GM12878 (cell line): Measurements from ENCODE around the gene CACNA1B. TPM values are rescaled to one million over a fixed set of nuclear protein-coding genes. Genes with fewer than 3 reads are reported as not detected.

ENCODE experiments used
- ATAC-seq: fragments of 200-7000 bp; cut with Tn5 transposase; 3 replicates; pipeline ENCODE4 v1.9.1; 2020; ENCODE audit warnings: mild to moderate bottlenecking, moderate library complexity
- BruUV-seq: library from RNA; stranded (reverse); fragments of 400-500 nt; replicated peaks from 2 replicates; lab custom pipeline; 2021; lab: Mats Ljungman, UMichigan
- CTCF ChIA-PET: fragments of 300-600 bp; sonication (Branson Sonifier 250); formaldehyde crosslinking; extraction: SDS; loops from one replicate; lab custom pipeline; 2021; ENCODE audit warnings: inconsistent platforms; lab: Yijun Ruan, JAX
- POLR2A ChIA-PET: fragments of 350-600 bp; formaldehyde crosslinking; extraction: SDS; loops from one replicate; lab custom pipeline; 2021; ENCODE audit warnings: inconsistent platforms; lab: Charles Lee
- RAD21 ChIA-PET: fragments of 300-600 bp; sonication (Branson Sonifier 250); formaldehyde crosslinking; loops from one replicate; lab custom pipeline; 2023; ENCODE audit warnings: antibody characterized with exemption; ENCODE audit not compliant: unreplicated experiment; lab: Charles Lee
- SMC1A ChIA-PET: fragments of 300-600 bp; sonication (Branson Sonifier 250); formaldehyde crosslinking; loops from one replicate; lab custom pipeline; 2023; ENCODE audit not compliant: unreplicated experiment, uncharacterized antibody; lab: Charles Lee
- DNase-seq: peaks from one replicate; pipeline ENCODE4 v3.0.0-alpha.2; 2011; ENCODE audit warnings: low read depth, low spot score
- FAIRE-seq: peaks from 3 replicates; lab custom pipeline; 2011; peaks lifted over from hg19 to GRCh38; lab: Jason Lieb, UNC
- H2AFZ ChIP-seq: 2 replicates; pipeline ENCODE4 v1.6.0; 2011; ENCODE audit warnings: low read depth, low read length, control low read depth; ENCODE audit not compliant: control insufficient read depth
- H3K27ac ChIP-seq: 2 replicates; pipeline ENCODE4 v1.5.1; 2011; ENCODE audit warnings: control low read depth; ENCODE audit not compliant: control insufficient read depth, insufficient read depth
- H3K27me3 ChIP-seq, 2 experiments: replicated peaks in 1 of 2; 2 replicates each; pipeline versions ENCODE4 v1.6.0 to v1.6.1; 2011; ENCODE audit warnings: low read length in 1 of 2; ENCODE audit not compliant: control insufficient read depth in 2 of 2, insufficient read depth in 2 of 2
- H3K36me3 ChIP-seq, 2 experiments: 2 replicates each; pipeline ENCODE4 v1.5.1; 2011; ENCODE audit warnings: low read length in 1 of 2; ENCODE audit not compliant: control insufficient read depth in 2 of 2, insufficient read depth in 2 of 2
- H3K4me1 ChIP-seq: 2 replicates; pipeline ENCODE4 v1.6.1; 2011; ENCODE audit warnings: mild to moderate bottlenecking, low read length, moderate library complexity, mixed read lengths; ENCODE audit not compliant: control insufficient read depth, insufficient read depth
- H3K4me2 ChIP-seq: 2 replicates; pipeline ENCODE4 v1.6.0; 2011; ENCODE audit warnings: control low read depth; ENCODE audit not compliant: control insufficient read depth, insufficient read depth
- H3K4me3 ChIP-seq: fragments of 200-600 bp; sonication (generic); 2 replicates; pipeline ENCODE4 v1.5.1; 2016
- H3K79me2 ChIP-seq: 2 replicates; pipeline ENCODE4 v1.6.0; 2011; ENCODE audit warnings: low read length; ENCODE audit not compliant: control insufficient read depth, insufficient read depth
- H3K9ac ChIP-seq: 2 replicates; pipeline ENCODE4 v1.8.0; 2011; ENCODE audit warnings: low read length, control low read depth, mixed read lengths; ENCODE audit not compliant: control insufficient read depth, insufficient read depth
- H3K9me3 ChIP-seq: replicated peaks from 3 replicates; pipeline ENCODE4 v1.5.1; 2011; ENCODE audit warnings: mild to moderate bottlenecking, low read length; ENCODE audit not compliant: control insufficient read depth, insufficient read depth
- H4K20me1 ChIP-seq: 2 replicates; pipeline ENCODE4 v1.6.0; 2011; ENCODE audit not compliant: control insufficient read depth, insufficient read depth
- BCL3 ChIP-seq: IDR thresholded peaks from 2 replicates; pipeline ENCODE4 v1.6.1; 2011; ENCODE audit warnings: borderline replicate concordance, low read depth, mild to moderate bottlenecking, moderate library complexity, low read length; ENCODE audit not compliant: insufficient read depth, poor library complexity, severe bottlenecking
- CBFB ChIP-seq: IDR thresholded peaks from 2 replicates; pipeline ENCODE4 v1.6.1; 2016; ENCODE audit warnings: antibody characterized with exemption, low read depth
- E2F8 ChIP-seq: fragments of 450-650 bp; IDR thresholded peaks from 2 replicates; pipeline ENCODE4 v1.6.1; 2018; ENCODE audit warnings: mild to moderate bottlenecking, low read depth, moderate library complexity; ENCODE audit not compliant: partially characterized antibody
- HDGF ChIP-seq: fragments of 450-650 bp; IDR thresholded peaks from 2 replicates; pipeline ENCODE4 v1.6.1; 2016; ENCODE audit warnings: antibody characterized with exemption
- KDM1A ChIP-seq: fragments of 200-600 bp; sonication (generic); IDR thresholded peaks from 2 replicates; pipeline ENCODE4 v1.6.1; 2016; ENCODE audit warnings: borderline replicate concordance
- KLF5 ChIP-seq: fragments of 450-650 bp; IDR thresholded peaks from 2 replicates; pipeline ENCODE4 v1.6.1; 2014; ENCODE audit warnings: mild to moderate bottlenecking; ENCODE audit not compliant: partially characterized antibody
- MAX ChIP-seq: IDR thresholded peaks from 2 replicates; pipeline ENCODE4 v1.6.1; 2012; ENCODE audit warnings: low read depth, low read length, improper control_type of control experiment
- MYC ChIP-seq: IDR thresholded peaks from 2 replicates; pipeline ENCODE4 v1.6.1; 2011; ENCODE audit warnings: mild to moderate bottlenecking, low read length, moderate library complexity, inconsistent platforms; ENCODE audit not compliant: insufficient read depth, insufficient replicate concordance, insufficient read length, severe bottlenecking
- PAX5 ChIP-seq: IDR thresholded peaks from 2 replicates; pipeline ENCODE4 v1.6.1; 2011; ENCODE audit warnings: low read depth, low read length, borderline replicate concordance
- PAX8 ChIP-seq: fragments of 450-650 bp; IDR thresholded peaks from 2 replicates; pipeline ENCODE4 v1.6.1; 2017; ENCODE audit warnings: mild to moderate bottlenecking, moderate library complexity
- PML ChIP-seq: IDR thresholded peaks from 2 replicates; pipeline ENCODE4 v1.6.1; 2012; ENCODE audit warnings: low read length, inconsistent platforms
- SIN3A ChIP-seq: IDR thresholded peaks from 2 replicates; pipeline ENCODE4 v1.6.1; 2012; ENCODE audit warnings: low read depth, low read length, improper control_type of control experiment
- TCF3 ChIP-seq: IDR thresholded peaks from 2 replicates; pipeline ENCODE4 v1.6.1; 2012; ENCODE audit warnings: low read depth, mild to moderate bottlenecking, low read length, borderline replicate concordance; ENCODE audit not compliant: insufficient read depth
- ZZZ3 ChIP-seq: IDR thresholded peaks from 2 replicates; pipeline ENCODE4 v1.6.1; 2011; ENCODE audit warnings: low read depth; ENCODE audit not compliant: control insufficient read depth, insufficient read length
- WGBS: methylation state at CpG from one replicate; pipeline ENCODE4 v1.1.6; 2016; ENCODE audit warnings: low lambda C conversion rate; ENCODE audit not compliant: insufficient replicate concordance, insufficient coverage; ENCODE audit errors: missing lambda C conversion rate; 5-methylcytosine and 5-hydroxymethylcytosine counted together
- in situ Hi-C: fragments of 300-500 bp; cut with MboI; formaldehyde crosslinking; loops from 9 replicates; pipeline ENCODE4 v1.14.3; 2018; ENCODE audit warnings: mixed read lengths
- intact Hi-C: fragments of 100-400 bp; cut with micrococcal nuclease; formaldehyde crosslinking; loops from one replicate; pipeline ENCODE4 v1.14.2; 2022; ENCODE audit not compliant: unreplicated experiment
- polyA plus RNA-seq, 11 experiments: library from polyadenylated mRNA; depleted of rRNA in 4 of 11; unstranded in 6 of 11; stranded (reverse) in 5 of 11; fragments of >200 nt; fragmentation: Nextera tagmentation in 4 of 11; fragmentation: Illumina TruSeq in 1 of 11; extraction: Ambion mirVana in 4 of 11; extraction: Trizol in 1 of 11; gene quantifications; 1 replicate in 1 of 11; 2 replicates in 10 of 11; pipeline versions ENCODE4 v1.2.1 to v1.2.3, GENCODE V29; 2011 to 2016; ENCODE audit warnings: inconsistent platforms in 2 of 11, missing spikeins in 2 of 11, low read depth in 1 of 11
- total RNA-seq, 4 experiments: library from RNA; depleted of rRNA in 3 of 4; stranded (reverse); fragments of >200 nt in 3 of 4; fragmentation: Illumina TruSeq in 1 of 4; extraction: Trizol in 1 of 4; gene quantifications; 2 replicates each; pipeline versions ENCODE4 v1.2.1 to v1.2.3, GENCODE V29; 2013 to 2021

CACNA1B gene
- total and polyA plus RNA-seq, 10 of the 15 experiments (the other 5 are each of a cell fraction or from before 2014, with no cell fraction given): 0.01 to 0.03 (median 0.01) TPM; not detected in 7

- no peak overlapping the region for H3K4me2 ChIP-seq
- no peak overlapping the region for H3K4me3 ChIP-seq
- H3K79me2 ChIP-seq: no peaks in the 10 kb centered on the region
- H3K4me1 ChIP-seq: no peaks in the 10 kb centered on the region
- 24% methylated on average over 6 of the region's 6 CpGs for WGBS
- no peaks in the 10 kb centered on the region for H3K9me3 ChIP-seq
- POLR2A ChIA-PET: no interaction called here
- no peaks in the 10 kb centered on the region for H3K27me3 ChIP-seq
- SMC1A ChIA-PET: no interaction called here
- no peaks in the 10 kb centered on the region for H3K36me3 ChIP-seq
- ATAC-seq: no peak
- no peak for FAIRE-seq
- H3K9ac ChIP-seq: no peak overlapping the region
- BruUV-seq: no TSS peak
- in situ Hi-C loops: no loop called here
- no peak overlapping the region for H3K27ac ChIP-seq
- no peaks in the 10 kb centered on the region for H4K20me1 ChIP-seq
- TF ChIP-seq E2F8 (no peak), PAX5 (no peak), ZZZ3 (no peak), PAX8 (no peak), HDGF (no peak), KLF5 (no peak), SIN3A (no peak), MYC (no peak), TCF3 (no peak), KDM1A (no peak), BCL3 (no peak), MAX (no peak), CBFB (no peak), PML (no peak)
- TF ChIP-seq, all 136 proteins: peak for 0
- CTCF ChIA-PET: no interaction called here
- H2AFZ ChIP-seq: no peak overlapping the region
- no peak for DNase-seq
- RAD21 ChIA-PET: no interaction called here
- intact Hi-C loops: no loop called here
Observed at GRCh38 chr9:138103111-138103848, 225.7 kb downstream of the CACNA1B start.
